ENCODE results near the gene FLNB. TPM values are rescaled to one million over a fixed set of nuclear protein-coding genes. Genes with fewer than 3 reads are reported as not detected.

The FLNB gene
- total RNA-seq, 4 donors from 2014 or later, result 116 to 533 (median 439) TPM

DNA sequence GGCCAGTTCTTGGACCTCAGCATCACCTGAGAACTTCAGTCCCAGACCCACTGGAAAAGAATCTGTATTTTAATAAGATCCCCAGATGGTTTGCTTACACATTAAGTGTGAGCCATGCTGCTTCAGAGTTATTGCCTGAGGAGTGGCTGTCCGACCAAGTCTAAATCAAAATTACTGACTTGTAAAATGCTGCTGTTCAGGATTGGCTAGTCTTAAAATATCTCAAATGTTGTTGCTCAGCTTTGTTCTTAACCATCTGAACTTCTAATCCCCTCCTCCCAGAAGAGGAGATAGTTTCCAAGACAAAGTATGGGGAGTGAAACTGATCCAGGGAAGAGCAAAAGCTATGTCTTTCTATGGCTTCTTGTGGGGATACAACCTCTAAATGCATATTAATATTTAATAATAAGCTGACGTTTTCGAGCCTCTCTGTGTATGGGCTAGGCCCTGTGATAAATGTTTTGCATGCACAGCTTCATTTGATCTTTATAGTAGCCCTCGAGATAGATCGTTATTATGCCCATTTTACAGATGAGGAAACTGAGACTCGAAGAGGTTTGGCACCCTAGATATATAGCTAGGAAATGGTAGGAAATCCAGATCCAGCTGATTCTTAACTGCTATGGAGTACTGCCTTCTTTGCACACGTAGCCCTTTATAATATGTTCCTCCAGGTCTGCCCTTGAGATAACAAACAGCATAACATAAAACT lies 150.4 kb downstream of the FLNB start:
- peaks cover 0 to 97% (median 0%) of the 10 kb centered on the region in 3 donors for H3K36me3 ChIP-seq
- no peaks in the 10 kb centered on the region for H3K9me3 ChIP-seq
- no peak overlapping the region for H3K4me3 ChIP-seq
- DNase-seq, result no peak
- TF ChIP-seq POLR2A (IDR thresholded peaks at IDR 0.05), result no peak
- no peaks in the 10 kb centered on the region for H3K27me3 ChIP-seq
- H3K4me1 ChIP-seq, result no peaks in the 10 kb centered on the region
- H3K27ac ChIP-seq, result no peak overlapping the region

DNA sequence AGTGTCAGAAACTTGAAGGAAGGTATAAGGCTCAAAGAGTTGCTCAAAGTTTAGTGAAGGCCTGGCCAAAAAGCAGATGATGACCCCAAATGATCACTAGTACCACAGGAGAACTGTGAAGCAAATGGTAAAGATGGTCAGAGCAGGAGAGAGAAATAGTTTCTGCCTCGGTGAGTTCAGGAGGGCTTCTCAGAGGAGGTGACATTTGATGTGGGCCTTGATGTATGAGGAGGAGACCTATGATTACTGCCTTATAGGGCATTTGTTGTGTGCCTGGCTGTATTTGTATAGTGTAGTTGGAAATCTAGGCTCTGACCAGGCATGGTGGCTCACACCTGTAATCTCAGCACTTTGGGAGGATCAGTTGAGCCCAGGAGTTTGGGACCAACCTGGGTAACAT lies 152.2 kb downstream of the FLNB start:
- Histone ChIP-seq H3K4me3 (no peak overlapping the region), H3K27me3 (no peaks in the 10 kb centered on the region), H3K27ac (no peak overlapping the region), H3K9me3 (no peaks in the 10 kb centered on the region), H3K36me3 (peaks cover 0 to 96% (median 0%) of the 10 kb centered on the region in 3 donors), H3K4me1 (peaks cover 0 to 13% (median 0%) of the 10 kb centered on the region in 4 donors)
- TF ChIP-seq POLR2A (IDR thresholded peaks at IDR 0.05), result no peak
- DNase-seq, result no peak

- DNase-seq, result peak in 1 of 3 donors; percentile 80
- peaks cover 0 to 15% (median 0%) of the 10 kb centered on the region in 4 donors for H3K4me1 ChIP-seq
- H3K36me3 ChIP-seq, result peaks cover 0 to 95% (median 0%) of the 10 kb centered on the region in 3 donors
- H3K27me3 ChIP-seq, result no peaks in the 10 kb centered on the region
- TF ChIP-seq POLR2A (IDR thresholded peaks at IDR 0.05), result no peak
- TF ChIP-seq CTCF (IDR thresholded peaks at IDR 0.05), result no peak
- H3K4me3 ChIP-seq, result no peak overlapping the region
- H3K27ac ChIP-seq, result peak overlapping the region in 2 of 4 donors; percentile 49 to 59
- H3K9me3 ChIP-seq, result no peaks in the 10 kb centered on the region
Observed at GRCh38 chr3:58161435-58162398, 153.5 kb downstream of the FLNB start.

GRCh38 chr3:58163234-58163633 lies 155.0 kb downstream of the FLNB start:
- no peak overlapping the region for H3K4me3 ChIP-seq
- peak overlapping the region in 1 of 4 donors; percentile 57 for H3K27ac ChIP-seq
- DNase-seq, result no peak
- TF ChIP-seq CTCF (IDR thresholded peaks at IDR 0.05), result no peak
- no peak for TF ChIP-seq POLR2A (IDR thresholded peaks at IDR 0.05)
- H3K4me1 ChIP-seq, result peaks cover 0 to 15% (median 0%) of the 10 kb centered on the region in 4 donors
- no peaks in the 10 kb centered on the region for H3K27me3 ChIP-seq
- H3K9me3 ChIP-seq, result no peaks in the 10 kb centered on the region
- peaks cover 0 to 95% (median 0%) of the 10 kb centered on the region in 3 donors for H3K36me3 ChIP-seq

DNA sequence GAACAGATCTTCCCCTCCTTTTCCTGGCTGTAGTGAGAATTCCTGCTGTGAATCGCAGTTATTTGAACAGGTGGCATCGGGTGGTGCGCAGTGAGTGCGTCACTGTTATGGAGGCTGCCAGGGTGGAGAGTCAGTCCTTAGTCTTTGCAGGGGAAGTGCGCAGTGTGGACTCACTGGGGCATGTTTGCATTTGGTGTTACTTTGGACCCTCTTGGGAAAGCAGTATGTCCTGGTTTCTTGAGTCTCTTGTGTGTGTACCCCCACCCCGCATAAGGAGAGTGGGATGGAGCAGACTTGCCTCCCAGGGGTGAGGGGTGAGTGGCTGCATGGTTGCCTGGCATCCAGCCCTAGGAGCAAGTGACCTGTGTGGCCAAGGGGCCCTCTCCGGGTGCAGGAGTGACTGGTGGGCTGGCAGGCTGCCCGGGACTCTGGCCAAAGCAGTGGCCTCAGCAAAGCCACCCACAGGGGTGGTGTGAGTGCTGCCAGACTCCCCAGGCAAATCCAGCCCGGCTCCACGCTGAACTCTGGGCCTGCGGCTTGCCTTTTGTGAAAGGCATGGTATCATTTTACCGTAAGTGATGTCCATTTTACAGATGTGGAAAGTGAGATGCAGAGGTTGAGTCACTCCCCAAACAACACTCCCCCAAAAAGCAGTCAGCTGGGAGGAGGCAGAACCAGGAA lies 156.1 kb downstream of the FLNB start:
- peaks cover 0 to 95% (median 0%) of the 10 kb centered on the region in 3 donors for H3K36me3 ChIP-seq
- H3K27me3 ChIP-seq, result no peaks in the 10 kb centered on the region
- H3K4me3 ChIP-seq, result no peak overlapping the region
- no peaks in the 10 kb centered on the region for H3K9me3 ChIP-seq
- TF ChIP-seq POLR2A (IDR thresholded peaks at IDR 0.05), result no peak
- no peak for TF ChIP-seq CTCF (IDR thresholded peaks at IDR 0.05)
- peak in 1 of 3 donors; percentile 48 for DNase-seq
- H3K27ac ChIP-seq, result peak overlapping the region in 3 of 4 donors; percentile 20 to 57 (median 55)
- H3K4me1 ChIP-seq, result peaks cover 0 to 15% (median 0%) of the 10 kb centered on the region in 4 donors

Measured in Peyer's patch (tissue), 4 donors.